Astrocyte (in vitro differentiated cells and primary cell): ENCODE data around the gene TBC1D9B. TPM values are rescaled to one million over a fixed set of nuclear protein-coding genes. Genes with fewer than 3 reads are reported as not detected.

ENCODE experiments used
- DNase-seq: peaks from one replicate; pipeline ENCODE4 v3.0.0-alpha.2; 2010; ENCODE audit warnings: low read depth
- FAIRE-seq: peaks from 2 replicates; lab custom pipeline; 2011; peaks lifted over from hg19 to GRCh38; lab: Jason Lieb, UNC
- H2AFZ ChIP-seq: 2 replicates; pipeline ENCODE4 v1.6.0; 2012; ENCODE audit warnings: low read depth, low read length, inconsistent platforms
- H3K27ac ChIP-seq: 2 replicates; pipeline ENCODE4 v1.5.1; 2011; ENCODE audit warnings: low read depth, low read length, inconsistent platforms
- H3K27me3 ChIP-seq: 2 replicates; pipeline ENCODE4 v1.6.0; 2011; ENCODE audit warnings: low read length, inconsistent platforms; ENCODE audit not compliant: insufficient read depth
- H3K36me3 ChIP-seq: 2 replicates; pipeline ENCODE4 v1.5.1; 2011; ENCODE audit warnings: low read length, inconsistent platforms; ENCODE audit not compliant: insufficient read depth
- H3K4me1 ChIP-seq: 2 replicates; pipeline ENCODE4 v1.5.1; 2011; ENCODE audit warnings: low read length, inconsistent platforms; ENCODE audit not compliant: insufficient read depth
- H3K4me2 ChIP-seq: 2 replicates; pipeline ENCODE4 v1.6.0; 2012; ENCODE audit warnings: low read length, inconsistent platforms
- H3K4me3 ChIP-seq: 2 replicates; pipeline ENCODE4 v1.5.1; 2011; ENCODE audit warnings: low read depth, mild to moderate bottlenecking, low read length, inconsistent platforms; ENCODE audit not compliant: insufficient read depth
- H3K79me2 ChIP-seq: 2 replicates; pipeline ENCODE4 v1.6.0; 2012; ENCODE audit warnings: mild to moderate bottlenecking, low read length, inconsistent platforms; ENCODE audit not compliant: insufficient read depth
- H3K9ac ChIP-seq: 2 replicates; pipeline ENCODE4 v1.6.0; 2012; ENCODE audit warnings: mild to moderate bottlenecking, low read length, inconsistent platforms
- H3K9me3 ChIP-seq: 2 replicates; pipeline ENCODE4 v1.5.1; 2012; ENCODE audit warnings: low read depth, mild to moderate bottlenecking, low read length, inconsistent platforms; ENCODE audit not compliant: insufficient read depth
- H4K20me1 ChIP-seq: 2 replicates; pipeline ENCODE4 v1.6.0; 2012; ENCODE audit warnings: low read length, inconsistent platforms; ENCODE audit not compliant: insufficient read depth
- H3K27ac Mint-ChIP-seq: one replicate; pipeline ENCODE4 v1.8.0; 2021; ENCODE audit warnings: mild to moderate bottlenecking, mixed read lengths; ENCODE audit not compliant: unreplicated experiment
- H3K27me3 Mint-ChIP-seq: one replicate; pipeline ENCODE4 v1.8.0; 2021; ENCODE audit warnings: low read depth, mixed read lengths; ENCODE audit not compliant: unreplicated experiment
- H3K36me3 Mint-ChIP-seq: one replicate; pipeline ENCODE4 v1.8.0; 2021; ENCODE audit warnings: low read depth, mixed read lengths; ENCODE audit not compliant: unreplicated experiment
- H3K4me1 Mint-ChIP-seq: one replicate; pipeline ENCODE4 v1.8.0; 2021; ENCODE audit warnings: low read depth, mixed read lengths; ENCODE audit not compliant: unreplicated experiment
- H3K4me3 Mint-ChIP-seq: one replicate; pipeline ENCODE4 v1.8.0; 2021; ENCODE audit warnings: mild to moderate bottlenecking, moderate library complexity, mixed read lengths; ENCODE audit not compliant: unreplicated experiment
- H3K9me3 Mint-ChIP-seq: one replicate; pipeline ENCODE4 v1.8.0; 2021; ENCODE audit warnings: mild to moderate bottlenecking, mixed read lengths; ENCODE audit not compliant: unreplicated experiment
- CTCF ChIP-seq: IDR thresholded peaks from 2 replicates; pipeline ENCODE4 v1.5.1; 2011; ENCODE audit warnings: low read depth, mild to moderate bottlenecking, inconsistent platforms, low read length, moderate library complexity; ENCODE audit not compliant: insufficient read depth
- EZH2 ChIP-seq: IDR thresholded peaks from 2 replicates; pipeline ENCODE4 v1.6.1; 2012; ENCODE audit warnings: mild to moderate bottlenecking, low read length, inconsistent platforms; ENCODE audit not compliant: insufficient read depth
- total RNA-seq: library from RNA; stranded (reverse); gene quantifications from 2 replicates; pipeline ENCODE4 v1.2.1, GENCODE V29; 2021

TBC1D9B gene
- total RNA-seq, 1 donor from 2014 or later = 89.9 TPM

DNA sequence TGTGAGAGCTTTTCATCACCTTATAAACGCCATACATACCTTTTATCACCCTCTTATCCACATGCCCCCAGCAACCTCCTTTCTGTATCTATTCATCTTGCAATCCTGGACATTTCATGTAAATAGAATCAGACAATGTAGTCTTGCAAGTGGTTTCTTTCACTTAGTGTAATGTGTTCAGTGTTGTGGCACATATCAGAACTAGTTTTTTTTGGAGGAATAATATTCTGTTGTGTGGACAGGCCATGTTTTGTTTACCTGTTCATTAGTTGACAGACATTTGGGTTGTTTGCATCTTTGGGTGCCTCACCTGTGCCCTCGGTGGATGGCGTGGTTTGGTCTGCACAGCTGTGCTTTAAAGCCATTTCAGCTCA is 85.7 kb downstream of the TBC1D9B start:
- no peak for DNase-seq
- Mint-ChIP-seq H3K9me3 (no peaks in the 10 kb centered on the region), H3K4me1 (peaks cover 31% of the 10 kb centered on the region), H3K27me3 (no peaks in the 10 kb centered on the region), H3K27ac (peak overlapping the region; percentile 26), H3K36me3 (peaks cover 14% of the 10 kb centered on the region), H3K4me3 (peak overlapping the region; percentile 92)
- H3K9me3 ChIP-seq = no peaks in the 10 kb centered on the region
- peaks cover 63% of the 10 kb centered on the region for H4K20me1 ChIP-seq
- H2AFZ ChIP-seq = no peak overlapping the region
- peaks cover 62% of the 10 kb centered on the region for H3K79me2 ChIP-seq
- no peaks in the 10 kb centered on the region for H3K27me3 ChIP-seq
- peaks cover 26% of the 10 kb centered on the region for H3K36me3 ChIP-seq
- H3K9ac ChIP-seq = peak overlapping the region; percentile 97
- no peak overlapping the region for H3K27ac ChIP-seq
- H3K4me1 ChIP-seq = peaks cover 43% of the 10 kb centered on the region
- FAIRE-seq = no peak
- no peak for TF ChIP-seq CTCF
- no peak for TF ChIP-seq EZH2
- H3K4me2 ChIP-seq = peak overlapping the region; percentile 84
- H3K4me3 ChIP-seq = peak overlapping the region; percentile 74

- DNase-seq (peak; percentile 90), FAIRE-seq (no peak)
- H4K20me1 ChIP-seq = peaks cover 57% of the 10 kb centered on the region
- no peaks in the 10 kb centered on the region for H3K27me3 Mint-ChIP-seq
- H3K27ac ChIP-seq = peak overlapping the region; percentile 96
- no peaks in the 10 kb centered on the region for H3K27me3 ChIP-seq
- H3K9me3 Mint-ChIP-seq = no peaks in the 10 kb centered on the region
- H3K4me1 ChIP-seq = peaks cover 47% of the 10 kb centered on the region
- peak overlapping the region; percentile 92 for H3K4me3 Mint-ChIP-seq
- peak overlapping the region; percentile 96 for H3K27ac Mint-ChIP-seq
- H3K4me2 ChIP-seq = peak overlapping the region; percentile 84
- peaks cover 28% of the 10 kb centered on the region for H3K4me1 Mint-ChIP-seq
- no peaks in the 10 kb centered on the region for H3K9me3 ChIP-seq
- H3K4me3 ChIP-seq = peak overlapping the region; percentile 74
- TF ChIP-seq CTCF = no peak
- TF ChIP-seq EZH2 = no peak
- H3K36me3 ChIP-seq = peaks cover 22% of the 10 kb centered on the region
- H3K79me2 ChIP-seq = peaks cover 62% of the 10 kb centered on the region
- H3K36me3 Mint-ChIP-seq = peaks cover 14% of the 10 kb centered on the region
- no peak overlapping the region for H2AFZ ChIP-seq
- peak overlapping the region; percentile 97 for H3K9ac ChIP-seq
These were observed 86.2 kb downstream of the TBC1D9B start for GRCh38 chr5:179821298-179822058.
